ENCODE results near the gene SDE2.

- TF ChIP-seq CTCF (IDR thresholded peaks at IDR 0.05) (no peak), POLR2A (IDR thresholded peaks at IDR 0.05) (no peak)
Observed at GRCh38 chr1:225949041-225949440, 50.1 kb downstream of the SDE2 start.

Data from prostate gland (tissue), 2 donors.